H54 (cell line): ENCODE data around the gene WSCD1.

Source experiments
- DNase-seq: peaks from one replicate; pipeline ENCODE4 v3.0.0; 2011; ENCODE audit warnings: low spot score, mixed read lengths; ENCODE audit not compliant: insufficient read length
- FAIRE-seq: peaks from 3 replicates; lab custom pipeline; 2011; peaks lifted over from hg19 to GRCh38; lab: Jason Lieb, UNC
- POLR2A ChIP-seq: IDR thresholded peaks from 2 replicates; pipeline ENCODE4 v1.6.1; 2011; ENCODE audit warnings: low read depth, mild to moderate bottlenecking, low read length

Gene WSCD1

DNA sequence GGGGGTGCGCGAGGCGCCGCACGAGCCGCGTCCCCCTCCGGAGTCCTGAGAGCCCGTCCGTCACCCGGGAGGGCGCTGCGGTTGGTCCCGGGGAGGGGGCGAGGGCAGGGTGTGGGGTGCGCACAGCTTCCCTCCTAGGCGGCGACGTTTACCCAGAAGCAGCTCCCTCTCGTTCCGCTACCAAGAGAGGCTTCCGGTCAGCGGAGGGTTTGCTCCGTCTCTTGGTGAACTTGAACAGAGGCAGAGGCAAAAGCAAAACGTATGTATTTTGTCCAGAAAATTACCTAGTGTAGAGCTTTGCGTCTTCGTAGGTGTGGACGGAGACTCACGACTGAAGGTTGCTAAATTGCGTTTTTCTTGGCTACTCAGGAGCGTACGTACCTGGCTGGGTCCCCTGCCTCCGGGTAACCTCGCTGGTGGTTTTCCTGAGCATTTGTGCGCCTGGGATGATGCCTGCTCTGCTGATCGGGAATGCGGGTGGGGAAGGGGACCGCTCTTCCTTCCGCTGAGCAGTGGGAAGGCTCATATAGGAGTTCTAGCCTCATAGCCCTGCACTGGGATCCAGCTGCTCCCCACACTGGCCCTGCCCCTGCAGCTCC, 833 bp downstream of the WSCD1 start:
- FAIRE-seq (no peak), DNase-seq (no peak)
- TF ChIP-seq POLR2A = no peak

DNA sequence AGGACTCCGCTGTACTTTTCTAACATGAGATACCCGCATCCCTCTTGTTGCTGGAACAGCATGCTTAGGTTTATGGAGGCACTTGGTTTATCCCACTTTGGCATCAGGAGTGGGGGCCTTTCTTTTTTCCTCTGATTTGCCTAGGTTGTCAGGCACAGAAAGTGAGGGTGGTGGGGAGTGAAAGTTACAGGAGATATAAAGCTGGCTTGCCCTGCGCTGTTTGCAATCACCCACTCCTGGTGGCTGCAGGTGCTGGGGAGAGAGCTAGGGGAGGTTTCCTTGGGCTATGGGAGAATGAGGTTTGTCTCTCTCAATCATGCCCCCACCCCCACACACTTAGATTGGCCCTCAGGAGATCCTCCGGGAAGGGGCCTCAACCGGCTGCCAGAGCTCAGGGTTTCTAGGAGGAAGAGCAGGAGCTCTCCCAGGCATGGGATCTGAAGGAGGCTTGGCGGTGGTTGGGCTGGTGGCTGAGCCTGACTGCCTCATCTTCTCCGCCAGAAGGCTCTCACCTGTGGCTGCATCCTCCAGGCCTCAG, 1.4 kb downstream of the WSCD1 start:
- DNase-seq (no peak), FAIRE-seq (no peak)
- TF ChIP-seq POLR2A = no peak

- no peak for FAIRE-seq
Measured at GRCh38 chr17:6072157-6072556, 2.0 kb downstream of the WSCD1 start.

DNA sequence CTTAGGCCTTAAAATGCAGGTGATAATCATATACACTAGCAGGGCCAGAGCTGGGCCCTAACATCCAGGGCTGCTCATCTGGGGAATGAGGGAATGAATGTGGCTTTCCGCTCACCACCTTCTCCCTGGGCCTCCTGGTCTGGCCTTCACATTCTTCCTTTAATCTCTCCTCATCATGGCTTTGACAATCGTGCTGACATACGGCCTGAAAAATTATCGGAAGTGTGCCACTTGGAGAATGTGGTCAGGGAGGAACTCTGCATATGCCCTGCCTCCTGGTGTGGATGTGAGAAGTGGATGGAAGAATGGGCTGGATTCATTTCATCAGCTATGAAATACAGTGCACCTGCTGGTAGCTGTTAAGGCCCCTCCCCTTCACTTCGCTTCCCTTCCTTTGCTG, 2.4 kb downstream of the WSCD1 start:
- no peak for DNase-seq
- no peak for FAIRE-seq
- no peak for TF ChIP-seq POLR2A

More at GRCh38 chr17:6072157-6072556, 2.0 kb downstream of the WSCD1 start:
- TF ChIP-seq POLR2A = no peak
- peak; percentile 35 for DNase-seq

GRCh38 chr17:6073620-6074019, 3.4 kb downstream of the WSCD1 start:
- no peak for DNase-seq
- no peak for FAIRE-seq
- no peak for TF ChIP-seq POLR2A

GRCh38 chr17:6075050-6075449, 4.9 kb downstream of the WSCD1 start:
- DNase-seq = no peak
- no peak for FAIRE-seq
- TF ChIP-seq POLR2A = no peak

- FAIRE-seq (no peak), DNase-seq (no peak)
- no peak for TF ChIP-seq POLR2A
Measured at GRCh38 chr17:6075845-6076244, 5.7 kb downstream of the WSCD1 start.

DNA sequence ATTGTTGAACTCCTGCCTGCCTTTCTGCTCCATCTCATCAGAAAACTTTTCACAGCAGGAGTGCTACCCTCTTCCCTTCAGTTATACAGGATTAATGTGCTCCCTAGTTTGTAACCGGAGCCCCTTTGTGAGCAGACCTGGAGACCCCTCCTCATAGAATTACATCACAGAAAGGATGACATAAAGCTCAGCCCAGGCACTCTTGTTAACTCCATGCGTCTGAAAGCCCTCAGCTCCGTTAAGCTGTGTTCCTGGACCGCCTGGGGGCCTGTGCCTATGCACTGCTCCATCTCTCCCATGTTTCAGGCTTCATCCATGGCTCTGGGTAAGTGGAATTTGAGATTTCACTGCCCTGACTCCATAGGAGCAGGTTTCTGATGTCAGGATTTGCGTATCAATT, 7.6 kb downstream of the WSCD1 start:
- no peak for TF ChIP-seq POLR2A
- FAIRE-seq = no peak
- no peak for DNase-seq

GRCh38 chr17:6078458-6078871, 8.3 kb downstream of the WSCD1 start:
- DNase-seq = no peak
- no peak for TF ChIP-seq POLR2A
- FAIRE-seq = no peak

GRCh38 chr17:6079155-6079888, 9.1 kb downstream of the WSCD1 start:
- FAIRE-seq (no peak), DNase-seq (no peak)
- no peak for TF ChIP-seq POLR2A

GRCh38 chr17:6079960-6080359, 9.8 kb downstream of the WSCD1 start:
- no peak for TF ChIP-seq POLR2A
- FAIRE-seq = no peak
- DNase-seq = no peak

DNA sequence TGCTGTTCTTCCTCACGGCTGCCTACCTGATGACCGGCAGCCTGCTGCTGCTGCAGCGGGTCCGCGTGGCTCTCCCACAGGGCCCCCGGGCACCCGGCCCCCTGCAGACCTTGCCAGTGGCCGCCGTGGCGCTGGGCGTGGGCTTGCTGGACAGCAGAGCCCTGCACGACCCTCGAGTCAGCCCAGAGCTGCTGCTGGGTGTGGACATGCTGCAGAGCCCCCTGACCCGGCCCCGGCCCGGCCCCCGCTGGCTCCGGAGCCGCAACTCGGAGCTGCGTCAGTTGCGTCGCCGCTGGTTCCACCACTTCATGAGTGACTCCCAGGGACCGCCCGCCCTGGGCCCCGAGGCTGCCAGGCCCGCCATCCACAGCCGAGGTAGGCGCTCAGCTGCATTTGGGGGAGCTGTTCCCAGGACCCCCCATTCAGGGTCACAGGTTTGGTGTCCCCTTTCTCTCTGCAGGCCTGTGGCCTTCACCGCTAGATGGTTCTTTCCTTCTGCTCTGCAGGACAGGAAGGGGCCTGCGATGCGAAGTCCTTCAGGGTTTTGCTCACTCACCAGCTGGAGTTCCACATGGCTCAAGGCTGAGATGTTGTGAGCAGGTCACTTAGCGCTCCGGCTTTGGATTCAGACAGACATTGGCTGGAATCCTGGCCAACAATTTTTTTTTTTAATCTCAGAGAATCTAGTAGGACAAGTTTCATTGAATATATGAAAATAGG, 10.7 kb downstream of the WSCD1 start:
- TF ChIP-seq POLR2A = no peak
- FAIRE-seq = no peak
- no peak for DNase-seq

DNA sequence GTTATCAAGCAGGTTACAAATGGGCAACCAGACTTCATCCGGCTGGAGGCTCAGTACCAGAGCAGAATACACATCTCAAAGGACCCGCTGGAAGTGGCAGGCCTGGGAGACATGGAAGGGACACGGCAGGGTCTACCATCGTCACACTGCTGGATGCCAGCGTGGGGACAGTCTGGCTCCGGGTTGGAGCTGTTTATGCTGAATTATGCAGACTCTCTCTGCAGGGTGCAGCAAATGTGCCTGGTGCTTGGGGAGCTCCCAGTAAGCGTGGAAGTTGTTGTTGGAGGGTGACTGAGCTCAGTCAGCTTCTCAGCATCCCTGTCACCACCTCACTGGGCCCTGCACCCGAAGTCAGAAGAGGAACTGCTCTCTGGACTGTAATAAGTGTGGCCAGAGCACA, 12.2 kb downstream of the WSCD1 start:
- FAIRE-seq (no peak), DNase-seq (no peak)
- no peak for TF ChIP-seq POLR2A
